Lower leg skin (tissue), 4 donors: ENCODE data around the gene POC1A. TPM values are rescaled to one million over a fixed set of nuclear protein-coding genes. Genes with fewer than 3 reads are reported as not detected.

ENCODE experiments used
- DNase-seq, 2 donors: peaks; one replicate each; pipeline ENCODE4 v3.0.0-alpha.2; 2019; ENCODE audit warnings: low spot score in 2 of 2
- H3K4me3 ChIP-seq: fragments of 200-600 bp; sonication (generic); 2 replicates; pipeline ENCODE4 v1.5.1; 2017; ENCODE audit warnings: mild to moderate bottlenecking, low read depth; ENCODE audit not compliant: poor library complexity, severe bottlenecking
- POLR2A ChIP-seq, 2 donors: fragments of 450-650 bp; IDR thresholded peaks; one replicate each; pipeline ENCODE4 v1.6.1; 2016 to 2017; ENCODE audit warnings: antibody characterized with exemption in 2 of 2, mild to moderate bottlenecking in 1 of 2, moderate library complexity in 1 of 2
- WGBS, 2 donors: methylation state at CpG; one replicate each; pipeline ENCODE4 v1.1.5; 2018; 5-methylcytosine and 5-hydroxymethylcytosine counted together
- intact Hi-C: fragments of 100-400 bp; cut with DNase I; formaldehyde crosslinking; loops from one replicate; pipeline ENCODE4 v1.15.0; 2023; ENCODE audit warnings: low total_unique reads
- total RNA-seq, 4 donors: library from RNA; depleted of rRNA; stranded (reverse); fragments of >200 nt; gene quantifications; one replicate each; pipeline ENCODE4 v1.1.0, GENCODE V29; 2016
- TF ChIP-seq, protein P1 (sequence below), 3 donors: fragments of 450-650 bp; IDR thresholded peaks; one replicate each; pipeline ENCODE4 v1.5.1; 2016; ENCODE audit warnings: antibody characterized with exemption in 3 of 3, mild to moderate bottlenecking in 3 of 3, moderate library complexity in 2 of 3

Gene POC1A
- total RNA-seq, 4 donors from 2014 or later: 1.6 to 4.9 (median 1.9) TPM

GRCh38 chr3:52176951-52177700 lies 22.9 kb upstream of the POC1A start:
- TF ChIP-seq, protein P1, sequence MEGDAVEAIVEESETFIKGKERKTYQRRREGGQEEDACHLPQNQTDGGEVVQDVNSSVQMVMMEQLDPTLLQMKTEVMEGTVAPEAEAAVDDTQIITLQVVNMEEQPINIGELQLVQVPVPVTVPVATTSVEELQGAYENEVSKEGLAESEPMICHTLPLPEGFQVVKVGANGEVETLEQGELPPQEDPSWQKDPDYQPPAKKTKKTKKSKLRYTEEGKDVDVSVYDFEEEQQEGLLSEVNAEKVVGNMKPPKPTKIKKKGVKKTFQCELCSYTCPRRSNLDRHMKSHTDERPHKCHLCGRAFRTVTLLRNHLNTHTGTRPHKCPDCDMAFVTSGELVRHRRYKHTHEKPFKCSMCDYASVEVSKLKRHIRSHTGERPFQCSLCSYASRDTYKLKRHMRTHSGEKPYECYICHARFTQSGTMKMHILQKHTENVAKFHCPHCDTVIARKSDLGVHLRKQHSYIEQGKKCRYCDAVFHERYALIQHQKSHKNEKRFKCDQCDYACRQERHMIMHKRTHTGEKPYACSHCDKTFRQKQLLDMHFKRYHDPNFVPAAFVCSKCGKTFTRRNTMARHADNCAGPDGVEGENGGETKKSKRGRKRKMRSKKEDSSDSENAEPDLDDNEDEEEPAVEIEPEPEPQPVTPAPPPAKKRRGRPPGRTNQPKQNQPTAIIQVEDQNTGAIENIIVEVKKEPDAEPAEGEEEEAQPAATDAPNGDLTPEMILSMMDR (IDR thresholded peaks at IDR 0.05): no peak
- TF ChIP-seq POLR2A (IDR thresholded peaks at IDR 0.05): no peak
- DNase-seq: no peak
- intact Hi-C loops: no loop called here
- 45 to 59% methylated on average over 14 to 15 of the region's 15 CpGs for WGBS, 2 donors
- H3K4me3 ChIP-seq: no peak overlapping the region

- 80 to 83% methylated on average over 8 of the region's 8 CpGs for WGBS, 2 donors
- H3K4me3 ChIP-seq: no peak overlapping the region
- DNase-seq: no peak
- TF ChIP-seq POLR2A (IDR thresholded peaks at IDR 0.05): no peak
- TF ChIP-seq, protein P1 (IDR thresholded peaks at IDR 0.05): no peak
- intact Hi-C loops: no loop called here
These were observed 22.0 kb upstream of the POC1A start for GRCh38 chr3:52176180-52176752.

DNA sequence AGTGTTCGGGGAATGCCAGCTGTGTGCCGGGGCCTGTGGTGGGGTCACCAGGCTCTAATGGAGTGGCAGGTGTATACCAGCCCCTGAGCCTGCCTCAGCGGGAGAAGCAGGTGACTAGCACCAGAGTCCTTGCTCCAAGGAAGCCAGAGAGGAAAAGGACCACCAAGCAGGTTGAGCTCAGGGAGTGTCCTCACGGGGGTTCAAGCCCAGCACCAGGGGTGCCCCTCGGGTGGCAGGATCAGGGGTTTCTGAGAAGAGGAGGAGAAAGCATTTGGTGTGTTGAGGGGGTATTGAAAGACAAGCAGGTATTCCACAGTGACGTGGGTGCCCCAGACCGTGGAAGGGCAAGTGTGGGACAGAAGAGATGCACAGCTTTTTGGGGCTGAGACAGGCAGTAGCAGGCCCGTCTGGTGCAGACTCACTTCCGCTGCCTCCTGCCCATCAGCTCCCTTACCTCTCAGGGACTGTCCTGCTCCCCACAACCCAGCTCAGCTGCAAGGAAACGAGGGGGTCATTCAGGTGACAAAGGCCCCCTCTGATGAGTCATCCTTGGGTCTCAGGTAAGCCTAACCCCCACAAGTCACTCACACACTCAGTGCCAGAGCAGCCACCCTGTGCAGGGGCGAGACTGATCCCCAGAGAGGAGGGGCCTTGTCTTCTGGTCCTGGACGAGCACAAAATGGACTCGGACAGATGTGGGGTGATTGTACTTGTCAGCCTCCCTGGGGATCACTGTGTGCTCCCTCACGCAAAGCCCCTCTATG lies 21.4 kb upstream of the POC1A start:
- H3K4me3 ChIP-seq: no peak overlapping the region
- TF ChIP-seq, protein P1 (IDR thresholded peaks at IDR 0.05): no peak
- no peak for TF ChIP-seq POLR2A (IDR thresholded peaks at IDR 0.05)
- intact Hi-C loops: no loop called here
- no peak for DNase-seq
- 92 to 95% methylated on average over 14 of the region's 14 CpGs for WGBS, 2 donors

- 62 to 63% methylated on average over 9 of the region's 9 CpGs for WGBS, 2 donors
- H3K4me3 ChIP-seq: no peak overlapping the region
- intact Hi-C loops: no loop called here
- TF ChIP-seq POLR2A (IDR thresholded peaks at IDR 0.05): no peak
- TF ChIP-seq, protein P1 (IDR thresholded peaks at IDR 0.05): no peak
- no peak for DNase-seq
These were observed 20.7 kb upstream of the POC1A start for GRCh38 chr3:52174896-52175295.

GRCh38 chr3:52173101-52173500 lies 18.9 kb upstream of the POC1A start:
- no peak for DNase-seq
- no peak overlapping the region for H3K4me3 ChIP-seq
- TF ChIP-seq POLR2A (IDR thresholded peaks at IDR 0.05): no peak
- TF ChIP-seq, protein P1 (IDR thresholded peaks at IDR 0.05): no peak
- 94 to 100% methylated on average over 1 of the region's 1 CpG for WGBS, 2 donors
- intact Hi-C loops: no loop called here
